ENCODE measurements around the gene STAMBPL1.

DNA sequence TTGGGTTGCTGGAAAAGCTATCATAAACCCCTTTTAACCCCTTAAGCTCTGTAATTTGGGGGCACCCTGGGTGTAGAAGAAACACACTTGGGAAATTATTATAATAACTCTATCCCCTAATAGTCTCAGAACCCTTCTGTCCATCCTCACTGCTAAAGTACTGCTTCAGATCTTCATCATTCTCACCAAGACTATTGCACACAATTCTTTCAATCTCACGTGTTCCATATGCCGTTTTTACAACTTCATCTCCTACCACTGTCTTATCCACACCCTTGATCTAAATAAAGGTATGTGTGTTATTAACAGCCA lies 44.2 kb upstream of the STAMBPL1 start:
- TF ChIP-seq, protein P1, sequence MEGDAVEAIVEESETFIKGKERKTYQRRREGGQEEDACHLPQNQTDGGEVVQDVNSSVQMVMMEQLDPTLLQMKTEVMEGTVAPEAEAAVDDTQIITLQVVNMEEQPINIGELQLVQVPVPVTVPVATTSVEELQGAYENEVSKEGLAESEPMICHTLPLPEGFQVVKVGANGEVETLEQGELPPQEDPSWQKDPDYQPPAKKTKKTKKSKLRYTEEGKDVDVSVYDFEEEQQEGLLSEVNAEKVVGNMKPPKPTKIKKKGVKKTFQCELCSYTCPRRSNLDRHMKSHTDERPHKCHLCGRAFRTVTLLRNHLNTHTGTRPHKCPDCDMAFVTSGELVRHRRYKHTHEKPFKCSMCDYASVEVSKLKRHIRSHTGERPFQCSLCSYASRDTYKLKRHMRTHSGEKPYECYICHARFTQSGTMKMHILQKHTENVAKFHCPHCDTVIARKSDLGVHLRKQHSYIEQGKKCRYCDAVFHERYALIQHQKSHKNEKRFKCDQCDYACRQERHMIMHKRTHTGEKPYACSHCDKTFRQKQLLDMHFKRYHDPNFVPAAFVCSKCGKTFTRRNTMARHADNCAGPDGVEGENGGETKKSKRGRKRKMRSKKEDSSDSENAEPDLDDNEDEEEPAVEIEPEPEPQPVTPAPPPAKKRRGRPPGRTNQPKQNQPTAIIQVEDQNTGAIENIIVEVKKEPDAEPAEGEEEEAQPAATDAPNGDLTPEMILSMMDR (IDR thresholded peaks at IDR 0.05) = no peak
- TF ChIP-seq EP300 (IDR thresholded peaks at IDR 0.05) = no peak
- no peak for TF ChIP-seq POLR2AphosphoS5 (IDR thresholded peaks at IDR 0.05)
- no peak for TF ChIP-seq POLR2A (IDR thresholded peaks at IDR 0.05)
